Measurements from ENCODE around the gene MFSD12.

- TF ChIP-seq CTCF (IDR thresholded peaks at IDR 0.05; ENCODE audit: insufficient read depth, low read length) (no peak), POLR2AphosphoS5 (IDR thresholded peaks at IDR 0.05; ENCODE audit: low read depth) (no peak), REST (IDR thresholded peaks at IDR 0.05; ENCODE audit: insufficient replicate concordance, low read depth) (no peak), SPI1 (IDR thresholded peaks at IDR 0.05; ENCODE audit: borderline replicate concordance, low read depth) (no peak), GABPA (IDR thresholded peaks at IDR 0.05; ENCODE audit: low read depth) (no peak)
Observed at GRCh38 chr19:3524078-3524842, 33.1 kb downstream of the MFSD12 start.
